NK-92 treated with Interleukin-12 subunit alpha and Interleukin-12 subunit beta, amount 100 ng/mL, for 24 hours (cell line): ENCODE measurements around the gene OTOP1.
"Not testable (repeated sequence)": the region's sequence is repeated elsewhere in the genome, so short reads cannot be mapped to it uniquely, and the experiment has no call there.

Experiments
- DNase-seq: peaks from one replicate; lab custom pipeline; 2025; lab: John Stamatoyannopoulos, UW

OTOP1 gene

GRCh38 chr4:4160956-4161665, 65.6 kb downstream of the OTOP1 start:
- not testable (repeated sequence) for DNase-seq

DNA sequence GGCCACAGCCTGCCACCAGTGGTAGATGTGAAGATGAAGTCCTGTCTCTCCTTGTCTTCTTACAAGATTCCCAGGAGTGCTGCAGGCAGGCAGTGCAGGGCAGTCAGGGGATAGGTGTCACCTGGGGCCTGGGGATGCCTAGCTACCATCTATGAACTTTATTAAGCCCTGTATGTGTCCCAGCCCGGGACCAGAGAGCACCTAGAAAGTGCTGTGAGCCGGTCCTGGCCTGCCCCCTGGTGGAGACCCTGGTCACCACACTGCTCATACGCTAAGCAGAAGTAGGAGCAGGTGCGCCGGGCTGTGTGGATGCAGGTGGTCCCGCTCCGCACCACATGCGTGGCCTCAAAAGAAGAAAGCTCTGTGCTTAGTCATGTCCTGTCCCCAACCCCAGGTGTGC, 81.1 kb downstream of the OTOP1 start:
- DNase-seq: not testable (repeated sequence)

- DNase-seq: not testable (repeated sequence)
These were observed 83.4 kb downstream of the OTOP1 start for GRCh38 chr4:4143376-4143775.

DNA sequence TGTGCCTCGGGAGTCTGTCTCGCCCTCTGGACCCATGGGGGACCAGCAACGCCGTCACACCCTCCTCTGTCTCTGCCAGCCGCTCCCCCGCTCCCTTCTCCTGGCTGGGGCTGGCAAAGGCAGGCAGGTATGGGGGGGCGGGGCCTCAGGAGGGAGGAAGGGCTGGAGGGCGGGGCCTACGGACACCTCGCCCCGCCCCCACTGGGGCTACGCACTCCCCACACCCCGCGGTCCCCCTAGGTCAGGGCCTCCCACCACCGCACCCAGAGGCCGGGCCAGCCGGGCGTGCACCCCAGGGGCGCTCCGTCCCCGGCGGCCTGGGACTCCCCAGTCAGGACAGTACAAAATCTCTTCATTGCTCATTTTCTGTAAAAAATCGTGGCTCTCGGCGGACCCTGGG, 84.0 kb downstream of the OTOP1 start:
- DNase-seq: not testable (repeated sequence)

DNA sequence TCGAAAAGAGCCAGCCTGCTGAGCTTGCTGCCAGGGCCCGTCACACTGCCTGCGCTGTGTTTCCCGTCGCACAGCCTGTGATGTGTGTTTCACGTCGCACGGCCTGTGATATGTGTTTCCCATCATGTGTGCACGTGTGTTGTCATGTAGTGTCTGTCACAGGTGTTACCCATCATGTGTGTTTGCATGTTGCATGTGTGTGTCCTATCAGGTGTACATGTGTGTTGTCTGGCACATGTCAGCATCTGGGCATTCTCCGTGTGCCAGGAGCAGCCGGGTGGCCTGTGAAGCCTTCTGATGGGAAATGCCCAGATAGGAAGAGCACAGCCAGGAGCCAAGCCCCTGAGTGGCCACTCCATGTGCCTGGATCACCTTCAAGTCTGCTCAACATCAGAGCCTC, 85.5 kb downstream of the OTOP1 start:
- DNase-seq: not testable (repeated sequence)
